HepG2 (cell line): ENCODE results near the gene CRYZ. TPM values are rescaled to one million over a fixed set of nuclear protein-coding genes. Genes with fewer than 3 reads are reported as not detected.
A peak's percentile ranks its signal among the peaks of the same experiment; 100 is the strongest.

Experiments
- ATAC-seq: fragments of 200-7000 bp; cut with Tn5 transposase; 3 replicates; pipeline ENCODE4 v1.9.1; 2020; ENCODE audit warnings: mild to moderate bottlenecking, moderate library complexity
- BruUV-seq: library from RNA; stranded (reverse); fragments of 400-500 nt; replicated peaks from 2 replicates; lab custom pipeline; 2021; lab: Mats Ljungman, UMichigan
- CTCF ChIA-PET: fragments of 300-600 bp; formaldehyde crosslinking; extraction: SDS; loops from one replicate; lab custom pipeline; 2021; ENCODE audit warnings: low total read pairs, inconsistent platforms, low intra/inter-chr PET ratio; lab: Yijun Ruan, JAX
- POLR2A ChIA-PET: fragments of 350-600 bp; sonication (Branson Sonifier 250); formaldehyde crosslinking; loops from one replicate; lab custom pipeline; 2020; ENCODE audit warnings: antibody characterized with exemption, inconsistent platforms; lab: Yijun Ruan, JAX
- DNase-seq: peaks from one replicate; pipeline ENCODE4 v3.0.0-alpha.2; 2015; ENCODE audit warnings: low spot score
- FAIRE-seq: peaks from 3 replicates; lab custom pipeline; 2011; peaks lifted over from hg19 to GRCh38; lab: Jason Lieb, UNC
- H2AFZ ChIP-seq: one replicate; pipeline ENCODE4 v1.6.1; 2011; ENCODE audit warnings: low read length, inconsistent platforms
- H3K27ac ChIP-seq: fragments of 300-600 bp; 3 replicates; pipeline ENCODE4 v1.8.0; 2011; ENCODE audit warnings: mixed run types, mild to moderate bottlenecking, mixed read lengths, low read length, inconsistent platforms; ENCODE audit not compliant: insufficient read depth; ENCODE audit errors: extremely low read length
- H3K27me3 ChIP-seq, 2 experiments: fragments of 200-600 bp in 1 of 2; 2 replicates in 1 of 2; 3 replicates in 1 of 2; pipeline versions ENCODE4 v1.6.0 to v1.8.0; 2011; ENCODE audit warnings: low read length in 2 of 2, mild to moderate bottlenecking in 2 of 2, moderate library complexity in 2 of 2, inconsistent platforms in 1 of 2; ENCODE audit not compliant: insufficient read depth in 2 of 2, control insufficient read depth in 1 of 2
- H3K36me3 ChIP-seq, 2 experiments: fragments of 200-600 bp in 1 of 2; replicated peaks in 1 of 2; 2 replicates in 1 of 2; 3 replicates in 1 of 2; pipeline versions ENCODE4 v1.5.1 to v1.8.0; 2011; ENCODE audit warnings: low read length in 2 of 2, inconsistent platforms in 1 of 2; ENCODE audit not compliant: insufficient read depth in 2 of 2, control insufficient read depth in 1 of 2
- H3K4me1 ChIP-seq: 2 replicates; pipeline ENCODE4 v1.5.1; 2012; ENCODE audit warnings: low read length, inconsistent platforms; ENCODE audit not compliant: insufficient read depth
- H3K4me2 ChIP-seq: 2 replicates; pipeline ENCODE4 v1.6.0; 2011; ENCODE audit warnings: low read depth, low read length, inconsistent platforms
- H3K4me3 ChIP-seq, 3 experiments: fragments of 200-600 bp in 1 of 3; sonication (generic), shearing (Covaris generic) in 1 of 3; replicated peaks in 1 of 3; 2 replicates each; pipeline ENCODE4 v1.5.1; 2011 to 2016; ENCODE audit warnings: low read length in 3 of 3, inconsistent platforms in 2 of 3, low read depth in 2 of 3, mild to moderate bottlenecking in 2 of 3, control low read depth in 1 of 3, mixed read lengths in 1 of 3; ENCODE audit not compliant: insufficient read depth in 1 of 3
- H3K79me2 ChIP-seq: one replicate; pipeline ENCODE4 v1.6.1; 2011; ENCODE audit warnings: low read length, inconsistent platforms; ENCODE audit not compliant: insufficient read depth
- H3K9ac ChIP-seq: 2 replicates; pipeline ENCODE4 v1.6.0; 2011; ENCODE audit warnings: mild to moderate bottlenecking, low read depth, low read length, inconsistent platforms; ENCODE audit not compliant: insufficient read depth
- H3K9me3 ChIP-seq: 2 replicates; pipeline ENCODE4 v1.5.1; 2012; ENCODE audit warnings: mild to moderate bottlenecking, low read length
- H4K20me1 ChIP-seq: 2 replicates; pipeline ENCODE4 v1.6.0; 2011; ENCODE audit warnings: inconsistent platforms, mild to moderate bottlenecking, low read length, moderate library complexity; ENCODE audit not compliant: insufficient read depth
- ARID3A ChIP-seq: IDR thresholded peaks from 2 replicates; pipeline ENCODE4 v1.6.1; 2012; ENCODE audit warnings: low read depth, low read length, improper control_type of control experiment
- ATF1 ChIP-seq: IDR thresholded peaks from 2 replicates; pipeline ENCODE4 v1.6.1; 2016; ENCODE audit warnings: mild to moderate bottlenecking, control low read depth
- ELF3 ChIP-seq: IDR thresholded peaks from 2 replicates; pipeline ENCODE4 v1.6.1; 2016; ENCODE audit warnings: missing genetic modification reagents, missing compliant biosample characterization
- GTF2F1 ChIP-seq: fragments of 150-350 bp; IDR thresholded peaks from 2 replicates; pipeline ENCODE4 v1.6.1; 2014; ENCODE audit warnings: low read length
- KDM2A ChIP-seq: sonication (generic); formaldehyde crosslinking; IDR thresholded peaks from 2 replicates; pipeline ENCODE4 v1.4.0; 2020; ENCODE audit warnings: low read depth, missing genetic modification reagents, borderline replicate concordance
- MTA1 ChIP-seq: sonication (generic); formaldehyde crosslinking; IDR thresholded peaks from 2 replicates; pipeline ENCODE4 v1.4.0; 2020; ENCODE audit warnings: missing genetic modification reagents, mild to moderate bottlenecking, borderline replicate concordance
- MXD3 ChIP-seq: IDR thresholded peaks from 2 replicates; pipeline ENCODE4 v1.6.1; 2016; ENCODE audit warnings: mild to moderate bottlenecking, missing biosample characterization, missing genetic modification reagents
- NCOA5 ChIP-seq: sonication (generic); formaldehyde crosslinking; IDR thresholded peaks from 2 replicates; pipeline ENCODE4 v1.4.0; 2020; ENCODE audit warnings: missing genetic modification reagents
- NCOR1 ChIP-seq: fragments of 200-600 bp; sonication (generic); IDR thresholded peaks from 2 replicates; pipeline ENCODE4 v1.7.0; 2017; ENCODE audit warnings: antibody characterized with exemption, low read length, borderline replicate concordance
- NR2C2 ChIP-seq: sonication (generic); formaldehyde crosslinking; IDR thresholded peaks from 2 replicates; pipeline ENCODE4 v1.4.0; 2020; ENCODE audit warnings: missing genetic modification reagents, mild to moderate bottlenecking, moderate library complexity, borderline replicate concordance
- SMARCC2 ChIP-seq: fragments of 450-650 bp; IDR thresholded peaks from 2 replicates; pipeline ENCODE4 v1.6.1; 2017; ENCODE audit warnings: antibody characterized with exemption, mild to moderate bottlenecking
- SUZ12 ChIP-seq: fragments of 150-350 bp; IDR thresholded peaks from 2 replicates; pipeline ENCODE4 v1.6.1; 2014; ENCODE audit warnings: low read depth, low read length
- ZMYM2 ChIP-seq: sonication (generic); formaldehyde crosslinking; IDR thresholded peaks from 2 replicates; pipeline ENCODE4 v1.8.0; 2022; ENCODE audit warnings: mild to moderate bottlenecking, missing genetic modification reagents
- ZNF121 ChIP-seq: sonication (generic); formaldehyde crosslinking; IDR thresholded peaks from 2 replicates; pipeline ENCODE4 v1.5.0; 2020; ENCODE audit warnings: mild to moderate bottlenecking, missing genetic modification reagents
- ZNF30 ChIP-seq: sonication (generic); formaldehyde crosslinking; IDR thresholded peaks from 2 replicates; pipeline ENCODE4 v1.5.0; 2020; ENCODE audit warnings: mild to moderate bottlenecking, missing genetic modification reagents
- ZNF33A ChIP-seq: sonication (generic); formaldehyde crosslinking; IDR thresholded peaks from 2 replicates; pipeline ENCODE4 v1.5.1; 2020; ENCODE audit warnings: missing genetic modification reagents, mild to moderate bottlenecking, moderate library complexity, borderline replicate concordance
- ZNF350 ChIP-seq: sonication (generic); formaldehyde crosslinking; IDR thresholded peaks from 2 replicates; pipeline ENCODE4 v1.4.0; 2020; ENCODE audit warnings: mild to moderate bottlenecking, low read depth, missing genetic modification reagents, borderline replicate concordance
- ZNF512B ChIP-seq: sonication (generic); formaldehyde crosslinking; IDR thresholded peaks from 2 replicates; pipeline ENCODE4 v1.5.1; 2020; ENCODE audit warnings: missing genetic modification reagents, mild to moderate bottlenecking, borderline replicate concordance
- ZNF670 ChIP-seq: sonication (generic); formaldehyde crosslinking; IDR thresholded peaks from 2 replicates; pipeline ENCODE4 v1.8.0; 2022; ENCODE audit warnings: mild to moderate bottlenecking, missing genetic modification reagents, borderline replicate concordance
- ZNF7 ChIP-seq: IDR thresholded peaks from 2 replicates; pipeline ENCODE4 v1.6.1; 2016; ENCODE audit warnings: missing biosample characterization, missing genetic modification reagents
- WGBS: methylation state at CpG from one replicate; pipeline ENCODE4 v1.1.6; 2017; ENCODE audit warnings: low lambda C conversion rate; 5-methylcytosine and 5-hydroxymethylcytosine counted together
- in situ Hi-C: cut with HindIII; loops from 2 replicates; pipeline ENCODE4 v1.10.0; 2017; ENCODE audit warnings: low pct_unique_long_range_greater_than_20kb; ENCODE audit not compliant: extremely low pct_ligation_motif_present
- intact Hi-C: fragments of 100-400 bp; cut with micrococcal nuclease; formaldehyde crosslinking; loops from one replicate; pipeline ENCODE4 v1.10.0; 2022; ENCODE audit not compliant: unreplicated experiment
- polyA plus RNA-seq, 8 experiments: library from polyadenylated mRNA; depleted of rRNA in 3 of 8; stranded (reverse) in 7 of 8; unstranded in 1 of 8; fragments of >200 nt; fragmentation: Illumina TruSeq in 4 of 8; extraction: Trizol in 4 of 8; gene quantifications; 2 replicates each; pipeline versions ENCODE4 v1.2.1 to v1.2.3, GENCODE V29; 2011 to 2016; ENCODE audit warnings: low read depth in 4 of 8, missing spikeins in 1 of 8, mixed read lengths in 1 of 8; ENCODE audit not compliant: insufficient read depth in 1 of 8
- total RNA-seq, 5 experiments: library from RNA; depleted of rRNA; stranded (reverse); fragments of >200 nt; fragmentation: Illumina TruSeq; extraction: Trizol; gene quantifications; 2 replicates each; pipeline ENCODE4 v1.2.3, GENCODE V29; 2016; ENCODE audit warnings: low read depth in 1 of 5

Gene CRYZ
- total and polyA plus RNA-seq, 2 of the 13 experiments (the other 11 are each of a cell fraction or from before 2014, with no cell fraction given): 115 to 211 TPM

- Histone ChIP-seq H3K27ac (no peak overlapping the region), H2AFZ (no peak overlapping the region), H3K27me3 (no peaks in the 10 kb centered on the region), H4K20me1 (no peaks in the 10 kb centered on the region), H3K4me1 (peaks cover 8% of the 10 kb centered on the region)
- ATAC-seq (peak; percentile 80), FAIRE-seq (no peak)
- WGBS: 45% methylated on average over 2 of the region's 2 CpGs
- TF ChIP-seq ZMYM2 (CRISPR knock-in tag): no peak
- TF ChIP-seq ZNF30 (CRISPR knock-in tag): no peak
- no peak for TF ChIP-seq NCOA5 (CRISPR knock-in tag)
- TF ChIP-seq ZNF670 (CRISPR knock-in tag): no peak
- TF ChIP-seq ARID3A: no peak
- no peak for TF ChIP-seq ZNF7 (CRISPR knock-in tag)
- no peak for TF ChIP-seq SMARCC2
- no peak for TF ChIP-seq MTA1 (CRISPR knock-in tag)
- no peak for TF ChIP-seq ZNF512B
- no peak for TF ChIP-seq NR2C2
- TF ChIP-seq ZNF33A (CRISPR knock-in tag): no peak
- TF ChIP-seq SUZ12: no peak
- no peak for TF ChIP-seq MXD3 (CRISPR knock-in tag)
- TF ChIP-seq ATF1 (CRISPR knock-in tag): no peak
- no peak for TF ChIP-seq KDM2A
- no peak for TF ChIP-seq ZNF121 (CRISPR knock-in tag)
- TF ChIP-seq GTF2F1: no peak
- TF ChIP-seq ZNF350 (CRISPR knock-in tag): no peak
- no peak for TF ChIP-seq NCOR1
- TF ChIP-seq ELF3 (CRISPR knock-in tag): no peak
- TF ChIP-seq, all 625 proteins: peak for 0
- intact Hi-C loops (loop anchor here (5.0 kb wide), 1 partner anchor 693 kb away; no protein-coding TSS in a partner anchor), in situ Hi-C loops (loop anchor here (25.0 kb wide), 1 partner anchor 853 kb away; no protein-coding TSS in a partner anchor)
- Histone ChIP-seq H3K36me3 (no peaks in the 10 kb centered on the region), H3K4me2 (peak overlapping the region; percentile 52), H3K9me3 (no peaks in the 10 kb centered on the region), H3K9ac (no peak overlapping the region), H3K4me3 (no peak overlapping the region), H3K79me2 (no peaks in the 10 kb centered on the region)
- ChIA-PET POLR2A (interaction anchor here (1.6 kb wide), 1 partner anchor 44 kb away, joined by 4 read pairs; no protein-coding TSS in a partner anchor), CTCF (interaction anchor here (1.6 kb wide), 1 partner anchor 43 kb away, joined by 5 read pairs; the partner anchor contains the start of genes CRYZ and TYW3)
- BruUV-seq: no TSS peak
- DNase-seq: no peak
These were observed 42.5 kb downstream of the CRYZ start for GRCh38 chr1:74690364-74690696.
